HG02610 (cell line): ENCODE measurements around the gene CCDC91.

ENCODE experiments used
- ATAC-seq: cut with Tn5 transposase; IDR thresholded peaks from one replicate; pipeline ENCODE4 v1.9.1; 2021; ENCODE audit warnings: mild to moderate bottlenecking, moderate library complexity; ENCODE audit not compliant: unreplicated experiment

CCDC91 gene

GRCh38 chr12:28512876-28513275 is 322.6 kb downstream of the CCDC91 start:
- no peak for ATAC-seq

- no peak for ATAC-seq
These were observed 323.7 kb downstream of the CCDC91 start for GRCh38 chr12:28513983-28514382.

- no peak for ATAC-seq
These were observed 326.8 kb downstream of the CCDC91 start for GRCh38 chr12:28517101-28517500.

DNA sequence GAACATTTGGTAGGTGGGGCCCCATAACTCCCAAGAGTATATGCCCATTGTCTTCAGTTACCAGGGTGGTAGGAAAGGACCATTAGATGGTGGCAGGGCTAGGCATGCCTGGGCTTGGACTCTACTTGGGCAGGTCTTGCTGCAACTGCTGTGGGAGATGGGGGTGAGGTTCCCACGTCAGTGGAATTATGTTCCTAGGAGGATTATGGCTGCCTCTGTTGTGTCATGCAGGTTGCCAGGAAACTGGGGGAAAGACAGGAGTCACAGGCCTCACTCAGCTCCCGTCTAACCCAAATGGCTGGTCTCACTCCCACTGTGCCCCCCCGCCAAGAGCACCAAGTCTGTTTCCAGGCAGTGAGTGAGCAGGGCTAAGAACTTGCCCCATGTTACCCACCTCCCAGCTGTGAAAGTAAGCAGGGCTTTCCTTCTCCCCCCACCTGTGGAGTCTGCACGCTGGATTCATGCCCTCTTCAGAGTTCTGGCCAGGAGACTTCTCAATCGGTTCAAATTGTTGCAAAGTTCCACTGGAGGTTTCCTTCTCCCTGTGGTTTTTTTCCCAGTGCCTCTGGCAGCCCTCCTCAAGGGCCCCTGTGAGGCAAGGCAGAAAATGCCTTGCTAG is 337.5 kb downstream of the CCDC91 start:
- ATAC-seq = no peak

DNA sequence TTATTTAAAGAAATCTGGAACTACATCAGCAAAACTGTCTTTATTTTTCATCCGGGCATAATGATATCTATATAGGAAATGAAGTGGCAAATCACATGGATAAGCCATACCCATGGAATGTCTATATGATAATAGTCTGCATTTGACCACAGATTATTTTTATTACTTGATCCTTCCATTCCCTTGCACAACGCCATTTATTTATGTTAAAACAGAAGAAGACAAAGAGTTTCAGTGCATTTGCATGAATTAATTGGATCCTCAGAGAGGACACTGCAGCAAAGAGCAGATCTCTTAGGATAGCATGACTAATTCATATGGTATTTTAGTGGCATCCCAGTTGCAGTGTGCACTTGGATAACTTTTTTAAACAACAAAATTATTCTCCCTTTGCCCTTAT is 345.0 kb downstream of the CCDC91 start:
- no peak for ATAC-seq

- no peak for ATAC-seq
These were observed 345.8 kb downstream of the CCDC91 start for GRCh38 chr12:28536088-28536487.

- ATAC-seq = no peak
These were observed 347.2 kb downstream of the CCDC91 start for GRCh38 chr12:28537474-28537873.

DNA sequence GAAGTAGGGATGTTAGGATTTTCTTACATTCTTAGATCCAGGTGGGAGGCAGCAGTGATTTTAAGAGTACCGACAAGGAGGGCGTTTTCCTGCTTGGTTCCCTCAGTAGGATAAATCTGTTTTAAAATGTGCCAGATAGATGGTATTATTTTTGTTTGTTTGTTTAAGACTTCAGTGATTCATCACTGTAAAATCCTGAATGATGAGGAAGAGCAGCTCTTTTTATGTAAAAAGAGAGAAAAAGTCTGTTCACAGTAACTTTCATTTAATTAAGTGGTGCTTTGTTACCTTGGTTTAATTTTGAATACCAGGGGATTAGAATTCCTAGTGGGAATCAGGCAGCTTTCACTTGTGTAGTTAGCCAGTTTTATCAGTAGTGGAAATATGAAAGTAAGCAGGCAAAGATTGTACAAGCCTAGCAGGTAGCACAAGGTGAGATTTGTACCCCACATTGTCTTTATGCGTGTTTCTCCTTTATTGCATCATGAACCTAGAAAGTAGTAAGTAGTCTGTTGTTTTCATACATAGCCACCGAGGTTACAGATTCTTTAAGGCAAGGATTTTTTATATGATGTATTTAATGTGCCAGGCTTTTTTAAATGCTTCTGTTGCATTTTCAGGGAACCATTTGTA is 349.6 kb downstream of the CCDC91 start:
- no peak for ATAC-seq

- ATAC-seq = no peak
These were observed 350.1 kb downstream of the CCDC91 start for GRCh38 chr12:28540324-28540714.

GRCh38 chr12:28543021-28543890 is 353.0 kb downstream of the CCDC91 start:
- peak; percentile 60 for ATAC-seq

GRCh38 chr12:28550757-28551704 is 360.8 kb downstream of the CCDC91 start:
- no peak for ATAC-seq

DNA sequence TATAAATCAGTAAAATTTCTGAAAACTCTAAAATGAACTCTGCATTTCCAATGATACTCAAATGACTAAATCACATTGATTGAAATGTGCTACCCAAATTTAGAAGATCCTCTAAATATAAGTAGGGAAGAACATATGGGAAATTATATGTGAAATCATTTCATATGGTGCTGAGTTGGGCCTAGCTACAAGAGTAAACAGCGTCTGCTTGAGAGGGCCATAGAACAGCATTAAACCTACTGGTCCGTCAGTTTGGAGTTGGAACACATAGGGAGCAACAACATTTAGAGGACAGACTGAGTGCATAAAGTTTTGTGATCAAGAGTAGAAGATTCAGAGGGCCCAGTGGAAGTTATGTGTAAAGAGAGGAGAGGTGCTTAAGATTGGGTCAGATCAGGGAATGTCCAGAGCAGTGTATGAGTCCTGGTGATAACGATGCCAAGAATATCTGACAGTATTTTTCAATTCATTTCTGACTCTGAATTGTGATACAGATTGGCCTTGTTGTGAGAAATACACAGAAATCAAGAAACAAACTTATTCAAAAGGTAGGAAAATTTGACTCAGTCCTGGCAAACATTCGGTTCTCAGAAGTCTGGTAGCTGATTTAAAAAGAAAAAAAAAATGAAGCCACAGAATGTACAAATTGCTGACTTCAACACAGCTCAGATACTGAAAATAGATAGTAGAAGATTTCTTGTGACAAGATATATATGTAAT is 362.2 kb downstream of the CCDC91 start:
- ATAC-seq = no peak

DNA sequence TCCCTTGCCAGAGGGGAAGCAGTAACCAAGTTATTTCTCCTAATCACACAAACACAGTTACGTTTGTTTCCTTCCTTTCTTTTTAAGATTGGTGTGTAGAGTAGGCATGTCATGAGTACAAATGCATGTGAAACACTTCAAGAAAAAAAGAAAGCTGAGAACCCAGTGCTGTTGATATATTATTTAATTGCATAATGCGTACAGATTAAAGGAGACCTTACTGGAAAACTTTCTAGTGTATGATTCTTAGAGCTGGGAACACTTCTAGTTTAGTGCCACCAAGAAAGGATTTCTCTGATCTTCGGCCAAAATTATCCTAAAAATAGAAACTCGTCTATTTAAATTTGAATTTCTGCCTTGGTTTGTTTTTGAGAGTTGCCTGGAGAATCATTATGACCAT is 365.5 kb downstream of the CCDC91 start:
- ATAC-seq = no peak

DNA sequence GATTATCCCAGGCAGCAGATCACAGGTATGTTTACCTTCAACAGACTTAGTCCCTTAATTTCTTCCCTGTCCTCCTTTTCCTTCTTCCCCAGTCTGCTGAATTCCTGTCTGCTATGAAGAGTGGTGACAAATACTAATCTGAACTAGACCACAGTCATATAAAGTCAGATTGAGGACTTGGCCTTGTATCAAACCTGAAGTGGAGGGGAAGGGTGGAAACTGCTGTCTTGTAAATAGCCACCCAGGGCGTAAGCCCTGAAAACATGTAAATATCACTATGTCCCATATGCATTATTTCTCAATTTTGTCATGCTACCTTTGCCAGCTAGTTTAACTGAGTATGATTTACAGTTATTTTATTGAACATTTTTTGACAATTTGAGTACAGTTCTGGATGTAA is 368.0 kb downstream of the CCDC91 start:
- no peak for ATAC-seq

DNA sequence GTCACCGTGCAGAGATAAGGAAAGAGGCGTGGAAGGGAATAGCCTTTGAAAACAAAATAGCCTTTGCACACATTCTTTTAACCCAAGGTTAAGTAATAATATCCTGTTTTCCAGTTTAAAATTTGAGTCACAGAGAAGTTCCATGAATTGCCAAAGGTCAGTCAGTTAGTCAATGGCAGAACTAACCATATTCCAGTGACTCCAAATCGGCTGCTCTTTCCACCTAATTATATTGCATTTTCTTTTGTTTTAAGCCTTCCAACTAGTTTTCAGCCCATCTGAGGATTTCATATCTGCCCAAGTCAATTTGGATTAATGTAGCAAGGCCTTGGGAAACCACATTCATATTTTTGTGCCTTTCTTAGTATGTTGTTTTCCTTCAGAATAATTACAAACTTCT is 373.0 kb downstream of the CCDC91 start:
- no peak for ATAC-seq

- ATAC-seq = no peak
These were observed 373.7 kb downstream of the CCDC91 start for GRCh38 chr12:28563936-28564335.

DNA sequence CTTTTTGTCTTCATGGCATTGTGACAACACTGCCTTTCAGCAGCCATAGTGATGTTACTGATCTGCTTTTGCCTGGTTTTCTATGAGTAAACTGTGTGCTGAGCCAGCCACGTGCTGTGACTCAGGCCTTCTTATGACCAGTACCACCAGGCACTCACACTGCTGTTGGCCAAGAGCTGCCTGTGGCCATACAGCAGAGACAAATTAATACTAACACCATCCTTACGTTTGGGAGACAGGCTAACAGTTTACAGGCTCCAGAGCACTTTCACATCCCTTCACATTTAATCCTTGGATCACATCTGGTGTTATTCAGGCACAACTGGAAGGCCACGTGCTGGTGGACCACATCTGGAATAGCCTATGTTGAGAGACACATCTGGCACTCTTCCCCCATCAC is 377.9 kb downstream of the CCDC91 start:
- ATAC-seq = no peak

- ATAC-seq = no peak
These were observed 378.4 kb downstream of the CCDC91 start for GRCh38 chr12:28568704-28569103.

DNA sequence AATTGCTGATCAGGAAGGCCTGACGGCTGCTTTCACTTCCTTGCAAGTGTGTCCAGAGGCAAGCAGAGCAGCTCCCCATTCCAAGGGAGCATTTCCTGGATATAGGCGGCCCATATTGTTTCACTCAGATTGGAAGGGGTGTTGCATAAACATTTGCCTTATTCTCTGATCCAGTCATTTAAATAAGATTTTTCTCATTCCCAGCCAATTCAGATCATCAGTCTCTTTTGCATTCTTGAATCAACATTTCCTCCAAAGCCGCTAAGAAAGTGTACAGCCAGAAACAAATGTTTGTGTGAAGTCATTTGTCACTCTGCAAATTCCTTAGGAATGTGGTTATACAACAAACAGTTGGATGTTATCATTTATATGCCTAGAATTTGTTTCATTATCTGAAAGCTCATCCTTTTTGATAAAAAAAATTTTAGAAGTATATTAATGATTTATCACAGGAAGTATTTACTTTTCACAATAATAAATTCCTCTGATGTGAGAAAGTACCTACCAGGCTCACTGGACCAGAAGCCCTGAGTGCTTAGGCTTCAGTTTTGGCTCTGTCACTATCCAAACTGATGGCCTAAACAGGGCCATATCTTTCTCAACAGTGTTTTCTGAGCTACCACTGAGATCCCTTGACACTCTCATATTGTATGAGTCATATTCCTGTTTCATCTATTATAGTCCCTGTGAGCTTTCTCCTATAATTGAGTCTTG is 379.6 kb downstream of the CCDC91 start:
- no peak for ATAC-seq

GRCh38 chr12:28570811-28571210 is 380.6 kb downstream of the CCDC91 start:
- no peak for ATAC-seq
